ENCODE results near the gene NKTR.
"Not testable (repeated sequence)": the region's sequence is repeated elsewhere in the genome, so short reads cannot be mapped to it uniquely, and the experiment has no call there.

GRCh38 chr3:42597098-42597497 is 3.4 kb upstream of the NKTR start:
- not testable (repeated sequence) for TF ChIP-seq CTCF (conservative IDR thresholded peaks at IDR 0.05); EZH2 (IDR thresholded peaks at IDR 0.05; ENCODE audit: low read depth)
